Naive thymus-derived CD4-positive, alpha-beta T cell (primary cell): ENCODE results near the gene PROP1. TPM values are rescaled to one million over a fixed set of nuclear protein-coding genes. Genes with fewer than 3 reads are reported as not detected.
"Not testable (repeated sequence)": the region's sequence is repeated elsewhere in the genome, so short reads cannot be mapped to it uniquely, and the experiment has no call there.

ENCODE experiments used
- ATAC-seq: fragments of 150-1000 bp; cut with Tn5 transposase; 2 replicates; pipeline ENCODE4 v1.10.0; 2021; ENCODE audit warnings: mild to moderate bottlenecking, moderate library complexity
- CTCF ChIA-PET: fragments of 350-600 bp; sonication (Branson Sonifier 250); formaldehyde crosslinking; loops from one replicate; lab custom pipeline; 2021; ENCODE audit warnings: antibody characterized with exemption; lab: Charles Lee
- POLR2A ChIA-PET: fragments of 350-600 bp; sonication (Branson Sonifier 250); formaldehyde crosslinking; loops from one replicate; lab custom pipeline; 2021; ENCODE audit warnings: antibody characterized with exemption, inconsistent platforms; lab: Charles Lee
- DNase-seq, 9 donors: peaks; one replicate each; pipeline versions ENCODE4 v3.0.0 to v3.0.0-alpha.2; 2020 to 2022; ENCODE audit warnings: mixed read lengths in 1 of 9
- H3K27ac ChIP-seq: one replicate; pipeline ENCODE4 v1.7.0; 2013; ENCODE audit warnings: mild to moderate bottlenecking, low read depth, low read length, moderate library complexity
- H3K27me3 ChIP-seq, 2 donors: one replicate each; pipeline ENCODE4 v1.7.0; 2013; ENCODE audit warnings: low read length in 2 of 2, mild to moderate bottlenecking in 2 of 2, moderate library complexity in 2 of 2; ENCODE audit not compliant: control insufficient read depth in 2 of 2, insufficient read depth in 2 of 2
- H3K36me3 ChIP-seq, 3 experiments: 1 replicate in 2 of 3; 2 replicates in 1 of 3; pipeline ENCODE4 v1.7.0; 2013; ENCODE audit warnings: low read length in 3 of 3, mild to moderate bottlenecking in 3 of 3, moderate library complexity in 1 of 3; ENCODE audit not compliant: insufficient read depth in 3 of 3, control insufficient read depth in 2 of 3
- H3K4me1 ChIP-seq, 2 donors: one replicate each; pipeline ENCODE4 v1.7.0; 2013; ENCODE audit warnings: low read length in 2 of 2, mild to moderate bottlenecking in 2 of 2, moderate library complexity in 1 of 2; ENCODE audit not compliant: control insufficient read depth in 2 of 2, insufficient read depth in 2 of 2
- H3K4me3 ChIP-seq: 2 replicates; pipeline ENCODE4 v1.7.0; 2013; ENCODE audit warnings: mild to moderate bottlenecking, low read length
- H3K9me3 ChIP-seq, 3 experiments: 1 replicate in 2 of 3; 2 replicates in 1 of 3; pipeline ENCODE4 v1.7.0; 2013; ENCODE audit warnings: low read length in 3 of 3; ENCODE audit not compliant: control insufficient read depth in 2 of 3
- H3K27ac Mint-ChIP-seq, 9 donors: one replicate each; pipeline ENCODE4 v1.8.0; 2020 to 2022; ENCODE audit warnings: mixed read lengths in 9 of 9, mild to moderate bottlenecking in 8 of 9, moderate library complexity in 5 of 9, inconsistent platforms in 2 of 9
- H3K27me3 Mint-ChIP-seq, 5 donors: one replicate each; pipeline ENCODE4 v1.8.0; 2021 to 2022; ENCODE audit warnings: mixed read lengths in 5 of 5, mild to moderate bottlenecking in 1 of 5
- H3K36me3 Mint-ChIP-seq, 5 donors: one replicate each; pipeline ENCODE4 v1.8.0; 2020 to 2022; ENCODE audit warnings: mixed read lengths in 5 of 5, mild to moderate bottlenecking in 3 of 5, inconsistent platforms in 1 of 5
- H3K4me1 Mint-ChIP-seq, 7 donors: one replicate each; pipeline ENCODE4 v1.8.0; 2020 to 2022; ENCODE audit warnings: mixed read lengths in 7 of 7, mild to moderate bottlenecking in 3 of 7, inconsistent platforms in 1 of 7
- H3K4me3 Mint-ChIP-seq, 10 donors: one replicate each; pipeline ENCODE4 v1.8.0; 2020 to 2022; ENCODE audit warnings: mild to moderate bottlenecking in 10 of 10, mixed read lengths in 10 of 10, moderate library complexity in 6 of 10, inconsistent platforms in 2 of 10
- H3K9me3 Mint-ChIP-seq, 11 donors: one replicate each; pipeline ENCODE4 v1.8.0; 2020 to 2022; ENCODE audit warnings: mixed read lengths in 11 of 11, mild to moderate bottlenecking in 4 of 11, inconsistent platforms in 1 of 11, moderate library complexity in 1 of 11
- intact Hi-C, 2 donors: fragments of 100-400 bp; cut with micrococcal nuclease; formaldehyde crosslinking; loops; one replicate each; pipeline ENCODE4 v1.15.1; 2023
- polyA plus RNA-seq, 2 donors: library from polyadenylated mRNA; unstranded; fragments of 300-500 nt; fragmentation: Illumina TruSeq; gene quantifications; one replicate each; pipeline ENCODE4 v1.2.3, GENCODE V29; 2021
- total RNA-seq, 6 experiments: library from RNA in 5 of 6; stranded (reverse) in 5 of 6; gene quantifications; 1 replicate in 5 of 6; 2 replicates in 1 of 6; pipeline ENCODE4 v1.2.3 and lab custom pipeline; 2021 to 2026

The PROP1 gene
- total and polyA plus RNA-seq, 7 experiments from 2014 or later = not detected

- H3K36me3 ChIP-seq, POLR2A ChIA-PET, DNase-seq, H3K27me3 ChIP-seq, intact Hi-C loops, H3K9me3 ChIP-seq, H3K9me3 Mint-ChIP-seq, H3K27ac ChIP-seq, H3K4me1 ChIP-seq, H3K27me3 Mint-ChIP-seq, H3K4me3 ChIP-seq, H3K4me3 Mint-ChIP-seq, H3K4me1 Mint-ChIP-seq, CTCF ChIA-PET, ATAC-seq: not testable (repeated sequence)
- H3K27ac Mint-ChIP-seq = peak overlapping the region in 2 of 9 donors; percentile 7 to 19
- peaks cover 0 to 17% (median 5%) of the 10 kb centered on the region in 5 donors for H3K36me3 Mint-ChIP-seq
Measured at GRCh38 chr5:177947912-177948311, 48.1 kb downstream of the PROP1 start.

GRCh38 chr5:177945601-177946283, 50.3 kb downstream of the PROP1 start:
- H3K36me3 Mint-ChIP-seq, POLR2A ChIA-PET, intact Hi-C loops, H3K9me3 Mint-ChIP-seq, H3K9me3 ChIP-seq, H3K4me3 ChIP-seq, H3K27ac ChIP-seq, H3K27me3 Mint-ChIP-seq, ATAC-seq, H3K4me1 ChIP-seq, H3K27me3 ChIP-seq, H3K36me3 ChIP-seq: not testable (repeated sequence)
- Mint-ChIP-seq H3K27ac (peak overlapping the region in 3 of 9 donors; percentile 14 to 68 (median 43)), H3K4me3 (peak overlapping the region in 7 of 10 donors; percentile 32 to 86 (median 55)), H3K4me1 (peaks cover 0 to 14% (median 10%) of the 10 kb centered on the region in 7 donors)
- DNase-seq = peak in 1 of 9 donors; percentile 47
- CTCF ChIA-PET = interaction anchor here (0.6 kb wide), 1 partner anchor 1060 kb away, joined by 3 read pairs; no protein-coding TSS in a partner anchor

- H3K27ac ChIP-seq, H3K4me3 ChIP-seq, H3K27me3 ChIP-seq, ATAC-seq, intact Hi-C loops, DNase-seq, H3K9me3 Mint-ChIP-seq, POLR2A ChIA-PET, H3K36me3 Mint-ChIP-seq, H3K27me3 Mint-ChIP-seq, CTCF ChIA-PET, H3K9me3 ChIP-seq, H3K36me3 ChIP-seq, H3K4me1 ChIP-seq: not testable (repeated sequence)
- Mint-ChIP-seq H3K4me3 (peak overlapping the region; percentile 50 to 86 (median 66)), H3K4me1 (peaks cover 0 to 15% (median 10%) of the 10 kb centered on the region in 7 donors), H3K27ac (peak overlapping the region in 2 of 9 donors; percentile 46 to 68)
Measured at GRCh38 chr5:177945145-177945544, 50.9 kb downstream of the PROP1 start.

GRCh38 chr5:177943805-177944736, 52.0 kb downstream of the PROP1 start:
- H3K4me3 Mint-ChIP-seq = peak overlapping the region; percentile 69 to 87 (median 82)
- H3K27ac Mint-ChIP-seq, H3K27me3 Mint-ChIP-seq, H3K4me1 ChIP-seq, H3K36me3 ChIP-seq, CTCF ChIA-PET, H3K36me3 Mint-ChIP-seq, H3K9me3 Mint-ChIP-seq, H3K9me3 ChIP-seq, H3K27me3 ChIP-seq, intact Hi-C loops, POLR2A ChIA-PET: not testable (repeated sequence)
- Histone ChIP-seq H3K4me3 (peak overlapping the region; percentile 37), H3K27ac (peak overlapping the region; percentile 35)
- H3K4me1 Mint-ChIP-seq = peaks cover 0 to 15% (median 10%) of the 10 kb centered on the region in 7 donors
- peak in 8 of 9 donors; percentile 13 to 44 (median 37) for DNase-seq
- peak; percentile 55 for ATAC-seq

GRCh38 chr5:177942896-177943295, 53.1 kb downstream of the PROP1 start:
- H3K4me3 ChIP-seq, POLR2A ChIA-PET, H3K4me1 ChIP-seq, DNase-seq, CTCF ChIA-PET, H3K27me3 ChIP-seq, H3K27ac ChIP-seq, H3K36me3 Mint-ChIP-seq, H3K9me3 Mint-ChIP-seq, intact Hi-C loops, H3K27ac Mint-ChIP-seq, H3K36me3 ChIP-seq, H3K9me3 ChIP-seq: not testable (repeated sequence)
- peaks cover 5 to 22% (median 16%) of the 10 kb centered on the region in 7 donors for H3K4me1 Mint-ChIP-seq
- H3K4me3 Mint-ChIP-seq = peak overlapping the region in 9 of 10 donors; percentile 41 to 85 (median 62)
- peak; percentile 13 for ATAC-seq
- H3K27me3 Mint-ChIP-seq = peaks cover 0 to 16% (median 0%) of the 10 kb centered on the region in 5 donors
